Measurements from ENCODE around the gene TAF11L9.
"Not testable (repeated sequence)": the region's sequence is repeated elsewhere in the genome, so short reads cannot be mapped to it uniquely, and the experiment has no call there.

The TAF11L9 gene

GRCh38 chr5:17594255-17594654, at the start of gene TAF11L9:
TAF11L9 (minus strand) TSS chr5:17594394.
- not testable (repeated sequence) for DNase-seq

- no peak for DNase-seq
These were observed 40.0 kb upstream of the TAF11L9 start, which contains the start of gene TAF11L14 for GRCh38 chr5:17634160-17634559. TAF11L14 (plus strand) TSS chr5:17634460.

GRCh38 chr5:17631788-17632187, 37.6 kb upstream of the TAF11L9 start, which contains the start of gene TAF11L13:
TAF11L13 (plus strand) TSS chr5:17632088.
- not testable (repeated sequence) for DNase-seq

GRCh38 chr5:17625686-17626085, 31.5 kb upstream of the TAF11L9 start:
- no peak for DNase-seq

- no peak for DNase-seq
These were observed 26.4 kb upstream of the TAF11L9 start for GRCh38 chr5:17620627-17621026.

GRCh38 chr5:17619354-17619753, 25.2 kb upstream of the TAF11L9 start:
- no peak for DNase-seq

GRCh38 chr5:17614872-17615605, 20.8 kb upstream of the TAF11L9 start:
- DNase-seq, result no peak

GRCh38 chr5:17610092-17610491, 15.9 kb upstream of the TAF11L9 start, which contains the start of gene TAF11L12:
TAF11L12 (plus strand) TSS chr5:17610392.
- DNase-seq, result not testable (repeated sequence)

GRCh38 chr5:17607461-17607860, 13.3 kb upstream of the TAF11L9 start:
- not testable (repeated sequence) for DNase-seq

GRCh38 chr5:17604951-17605350, 10.8 kb upstream of the TAF11L9 start:
- DNase-seq, result no peak

GRCh38 chr5:17603880-17604279, 9.7 kb upstream of the TAF11L9 start, which contains the start of gene TAF11L11:
TAF11L11 (plus strand) TSS chr5:17604183.
- not testable (repeated sequence) for DNase-seq

GRCh38 chr5:17597728-17598127, 3.5 kb upstream of the TAF11L9 start, which contains the start of gene TAF11L10:
TAF11L10 (minus strand) TSS chr5:17597828.
- not testable (repeated sequence) for DNase-seq

GRCh38 chr5:17590860-17591259, 3.3 kb downstream of the TAF11L9 start, which contains the start of gene TAF11L8:
TAF11L8 (minus strand) TSS chr5:17590960.
- not testable (repeated sequence) for DNase-seq

GRCh38 chr5:17585658-17586057, 8.5 kb downstream of the TAF11L9 start, which contains the start of gene TAF11L7:
TAF11L7 (minus strand) TSS chr5:17585758.
- not testable (repeated sequence) for DNase-seq

Measured in stimulated activated CD4-positive, alpha-beta T cell treated with anti-CD3 and anti-CD28 coated beads, Interleukin-1b, Interleukin-23, amount 100 ng/mL, for 48 hours (primary cell).